Peyer's patch (tissue), 4 donors: ENCODE measurements around the gene PIK3C2G.

Source experiments
- CTCF ChIP-seq, 6 experiments: fragments of 450-650 bp in 4 of 6; fragments of 200-600 bp in 2 of 6; sonication (generic) in 1 of 6; IDR thresholded peaks; one replicate each; pipeline ENCODE4 v1.5.1; 2017 to 2019; ENCODE audit warnings: antibody characterized with exemption in 6 of 6, mild to moderate bottlenecking in 3 of 6, moderate library complexity in 1 of 6
- POLR2A ChIP-seq, 2 donors: fragments of 450-650 bp; IDR thresholded peaks; one replicate each; pipeline ENCODE4 v1.5.1; 2017; ENCODE audit warnings: antibody characterized with exemption in 2 of 2, mild to moderate bottlenecking in 2 of 2, moderate library complexity in 2 of 2

GRCh38 chr12:18424857-18425256, 163.5 kb downstream of the PIK3C2G start:
- TF ChIP-seq POLR2A (IDR thresholded peaks at IDR 0.05) (no peak), CTCF (IDR thresholded peaks at IDR 0.05) (no peak)
